A549 (cell line): ENCODE results near the gene CCDC117. TPM values are rescaled to one million over a fixed set of nuclear protein-coding genes. Genes with fewer than 3 reads are reported as not detected.

Experiments used
- ATAC-seq, 2 experiments: fragments of 200-7000 bp in 1 of 2; fragments of >200 bp in 1 of 2; cut with Nextera tagmentation in 1 of 2; cut with Tn5 transposase in 1 of 2; 3 replicates each; pipeline versions ENCODE4 v1.8.0 to v1.9.1; 2018 to 2020; ENCODE audit warnings: mild to moderate bottlenecking in 1 of 2, moderate library complexity in 1 of 2
- CTCF ChIA-PET: fragments of 300-600 bp; sonication (Branson Sonifier 250); formaldehyde crosslinking; extraction: SDS; loops from one replicate; lab custom pipeline; 2021; ENCODE audit warnings: antibody characterized with exemption, inconsistent platforms; lab: Yijun Ruan, JAX
- POLR2A ChIA-PET: fragments of 350-600 bp; formaldehyde crosslinking; extraction: SDS; loops from one replicate; lab custom pipeline; 2021; ENCODE audit warnings: antibody characterized with exemption, inconsistent platforms; lab: Yijun Ruan, JAX
- DNase-seq, 2 experiments: peaks; one replicate each; pipeline versions ENCODE4 v3.0.0 to v3.0.0-alpha.2; 2011 to 2016; ENCODE audit warnings: low read depth in 1 of 2, low spot score in 1 of 2
- FAIRE-seq: peaks from 2 replicates; lab custom pipeline; 2011; peaks lifted over from hg19 to GRCh38; lab: Jason Lieb, UNC
- H3K27ac ChIP-seq, 2 experiments: fragments of >200 bp; sonication (Bioruptor Twin); formaldehyde crosslinking; 3 replicates each; pipeline ENCODE4 v1.5.1; 2016 to 2017
- H3K4me1 ChIP-seq: fragments of >200 bp; sonication (Bioruptor Twin); formaldehyde crosslinking; 3 replicates; pipeline ENCODE4 v1.6.1; 2016
- H3K4me2 ChIP-seq: fragments of >200 bp; sonication (Bioruptor Twin); formaldehyde crosslinking; 3 replicates; pipeline ENCODE4 v1.6.1; 2016
- H3K4me3 ChIP-seq: fragments of >200 bp; sonication (Bioruptor Twin); formaldehyde crosslinking; 3 replicates; pipeline ENCODE4 v1.5.1; 2016
- H3K9me3 ChIP-seq: fragments of >200 bp; sonication (Bioruptor Twin); formaldehyde crosslinking; 3 replicates; pipeline ENCODE4 v1.6.1; 2016
- CBX2 ChIP-seq: fragments of 200-600 bp; sonication (generic); IDR thresholded peaks from 2 replicates; pipeline ENCODE4 v1.6.1; 2016; ENCODE audit warnings: low read depth, mild to moderate bottlenecking, borderline replicate concordance
- CEBPB ChIP-seq, 2 experiments: fragments of >200 bp in 1 of 2; sonication (Bioruptor Twin) in 1 of 2; formaldehyde crosslinking in 1 of 2; IDR thresholded peaks; 2 replicates each; pipeline ENCODE4 v1.6.1; 2012 to 2016
- CHD4 ChIP-seq: fragments of 200-600 bp; sonication (generic); IDR thresholded peaks from 2 replicates; pipeline ENCODE4 v1.6.1; 2016; ENCODE audit warnings: antibody characterized with exemption, mild to moderate bottlenecking, borderline replicate concordance
- CTCF ChIP-seq: fragments of >200 bp; sonication (Bioruptor Twin); formaldehyde crosslinking; IDR thresholded peaks from 3 replicates; pipeline ENCODE4 v1.5.1; 2016
- EHF ChIP-seq: fragments of 250-450 bp; sonication (Bioruptor Pico); IDR thresholded peaks from 2 replicates; pipeline ENCODE4 v1.5.0; 2020; ENCODE audit warnings: mild to moderate bottlenecking
- JUNB ChIP-seq: fragments of >200 bp; sonication (Bioruptor Twin); formaldehyde crosslinking; IDR thresholded peaks from 2 replicates; pipeline ENCODE4 v1.6.1; 2016
- KDM1A ChIP-seq: fragments of 200-600 bp; sonication (generic); IDR thresholded peaks from 2 replicates; pipeline ENCODE4 v1.6.1; 2016; ENCODE audit warnings: low read depth, mild to moderate bottlenecking
- MAFK ChIP-seq: fragments of 450-650 bp; IDR thresholded peaks from 2 replicates; pipeline ENCODE4 v1.6.1; 2014; ENCODE audit not compliant: partially characterized antibody
- MAX ChIP-seq: IDR thresholded peaks from 2 replicates; pipeline ENCODE4 v1.6.1; 2012
- PHF8 ChIP-seq: fragments of 200-600 bp; sonication (generic); IDR thresholded peaks from 2 replicates; pipeline ENCODE4 v1.6.1; 2016; ENCODE audit warnings: low read depth, mild to moderate bottlenecking, antibody characterized with exemption, moderate library complexity, borderline replicate concordance
- POLR2AphosphoS2 ChIP-seq: conservative IDR thresholded peaks from 2 replicates; pipeline ENCODE4 v1.6.1; 2012; ENCODE audit warnings: low read length, improper control_type of control experiment, inconsistent platforms
- RARB ChIP-seq: fragments of 250-450 bp; sonication (Bioruptor Pico); IDR thresholded peaks from 2 replicates; pipeline ENCODE4 v1.8.0; 2021; ENCODE audit warnings: mild to moderate bottlenecking, moderate library complexity
- RCOR1 ChIP-seq: fragments of 150-350 bp; IDR thresholded peaks from 2 replicates; pipeline ENCODE4 v1.6.1; 2014; ENCODE audit warnings: antibody characterized with exemption, low read length, low read depth
- SREBF2 ChIP-seq: fragments of 450-650 bp; IDR thresholded peaks from 2 replicates; pipeline ENCODE4 v1.6.1; 2014; ENCODE audit warnings: mild to moderate bottlenecking, moderate library complexity
- ZSCAN20 ChIP-seq: fragments of 250-450 bp; sonication (Bioruptor Pico); IDR thresholded peaks from 2 replicates; pipeline ENCODE4 v1.8.0; 2022; ENCODE audit warnings: mild to moderate bottlenecking, moderate library complexity
- WGBS: methylation state at CpG from one replicate; pipeline ENCODE4 v1.1.6; 2017; ENCODE audit errors: missing lambda C conversion rate; 5-methylcytosine and 5-hydroxymethylcytosine counted together
- polyA plus RNA-seq, 4 experiments: library from polyadenylated mRNA; depleted of rRNA in 3 of 4; stranded (reverse); fragments of >200 nt; fragmentation: RNase III in 1 of 4; extraction: RNeasy Plus Mini Kit Qiagen cat#74134 plus additional on column Dnase treatment in 1 of 4; gene quantifications; 2 replicates in 3 of 4; 3 replicates in 1 of 4; pipeline ENCODE4 v1.2.3, GENCODE V29; 2011 to 2017

CCDC117 gene
- polyA plus RNA-seq, 2 of the 4 experiments (the other 2 are of a cell fraction): 12.2 to 24.1 TPM

GRCh38 chr22:28808716-28809355 is 36.3 kb downstream of the CCDC117 start (continued):
- no peak for TF ChIP-seq RCOR1
- no peak for TF ChIP-seq EHF
- TF ChIP-seq, all 56 proteins: peak for 0

GRCh38 chr22:28810821-28811491 is 38.5 kb downstream of the CCDC117 start:
- no peak for TF ChIP-seq SREBF2
- no peak for TF ChIP-seq MAX
- ChIA-PET CTCF (interaction anchor here (4.2 kb wide), 1 partner anchor 18 kb away, joined by 19 read pairs; no protein-coding TSS in a partner anchor), POLR2A (interaction anchor here (1.3 kb wide), 1 partner anchor 11 kb away, joined by 6 read pairs; the partner anchor contains the start of gene XBP1)
- Histone ChIP-seq H3K4me3 (no peak overlapping the region), H3K4me1 (peaks cover 34% of the 10 kb centered on the region; the same call in 2 of the 3 replicates), H3K9me3 (no peaks in the 10 kb centered on the region), H3K4me2 (no peak overlapping the region), H3K27ac (no peak overlapping the region)
- no peak for ATAC-seq
- DNase-seq: no peak
- 92% methylated on average over 13 of the region's 13 CpGs for WGBS
- FAIRE-seq: no peak

- peaks cover 34% of the 10 kb centered on the region; the same call in 2 of the 3 replicates for H3K4me1 ChIP-seq
- no peak overlapping the region for H3K4me2 ChIP-seq
- FAIRE-seq (no peak), ATAC-seq (no peak), DNase-seq (no peak)
- TF ChIP-seq MAFK (peak; percentile 69), RARB (CRISPR knock-in tag) (no peak)
- H3K27ac ChIP-seq: no peak overlapping the region; a peak in 1 of 6 replicates
- WGBS: 90% methylated on average over 5 of the region's 5 CpGs
- ChIA-PET CTCF (interaction anchor here (0.6 to 4.2 kb wide), 5 partner anchors 9 to 761 kb away, joined by 3 to 19 read pairs (median 5); no protein-coding TSS in a partner anchor), POLR2A (interaction anchor here (0.7 kb wide), 1 partner anchor 12 kb away, joined by 3 read pairs; the partner anchor contains the start of gene XBP1)
- no peak overlapping the region for H3K4me3 ChIP-seq
- H3K9me3 ChIP-seq: no peaks in the 10 kb centered on the region
Measured at GRCh38 chr22:28812516-28812915, 40.0 kb downstream of the CCDC117 start.

- Histone ChIP-seq H3K4me2 (peak overlapping the region; percentile 38), H3K9me3 (no peaks in the 10 kb centered on the region), H3K4me1 (peaks cover 41% of the 10 kb centered on the region), H3K4me3 (no peak overlapping the region), H3K27ac (peak overlapping the region; percentile 60 to 77; a peak in 5 of 6 replicates)
- DNase-seq (peak in 1 of 2 experiments; percentile 76), ATAC-seq (peak; percentile 43 to 92; a peak in 4 of 6 replicates), FAIRE-seq (no peak)
- ChIA-PET CTCF (interaction anchor here (1.1 to 4.2 kb wide), 4 partner anchors 15 to 762 kb away, joined by 3 to 19 read pairs (median 3); no protein-coding TSS in a partner anchor), POLR2A (no interaction called here)
- WGBS: 21% methylated on average over 2 of the region's 2 CpGs
- TF ChIP-seq MAFK: peak; percentile 13
- no peak for TF ChIP-seq JUNB
- TF ChIP-seq POLR2AphosphoS2: no peak
Measured at GRCh38 chr22:28813772-28814518, 41.5 kb downstream of the CCDC117 start.

- WGBS: 78% methylated on average over 6 of the region's 6 CpGs
- ATAC-seq: no peak
- FAIRE-seq: no peak
- CTCF ChIA-PET: interaction anchor here (1.4 to 4.2 kb wide), 3 partner anchors 14 to 215 kb away, joined by 4 to 19 read pairs (median 5); no protein-coding TSS in a partner anchor
- DNase-seq: no peak
- Histone ChIP-seq H3K4me2 (no peak overlapping the region), H3K4me3 (no peak overlapping the region), H3K27ac (peak overlapping the region; percentile 38 to 77; a peak in 3 of 6 replicates), H3K9me3 (no peaks in the 10 kb centered on the region), H3K4me1 (peaks cover 52% of the 10 kb centered on the region)
- POLR2A ChIA-PET: no interaction called here
- TF ChIP-seq CTCF (no peak), ZSCAN20 (CRISPR knock-in tag) (no peak), KDM1A (no peak), CEBPB (IDR thresholded peaks at IDR 0.05) (no peak), CBX2 (no peak), PHF8 (no peak), CHD4 (no peak)
Measured at GRCh38 chr22:28815111-28815510, 42.6 kb downstream of the CCDC117 start.
